Activated naive CD8-positive, alpha-beta T cell (primary cell): ENCODE data around the gene IL31.
"Not testable (repeated sequence)": the region's sequence is repeated elsewhere in the genome, so short reads cannot be mapped to it uniquely, and the experiment has no call there.

Experiments used
- H3K27ac Mint-ChIP-seq: one replicate; pipeline ENCODE4 v1.8.0; 2021; ENCODE audit warnings: mixed read lengths
- H3K27me3 Mint-ChIP-seq: one replicate; pipeline ENCODE4 v1.8.0; 2021; ENCODE audit warnings: mixed read lengths
- H3K36me3 Mint-ChIP-seq: one replicate; pipeline ENCODE4 v1.8.0; 2021; ENCODE audit warnings: mixed read lengths
- H3K4me1 Mint-ChIP-seq: one replicate; pipeline ENCODE4 v1.8.0; 2021; ENCODE audit warnings: low read depth, mixed read lengths
- H3K4me3 Mint-ChIP-seq: one replicate; pipeline ENCODE4 v1.8.0; 2021; ENCODE audit warnings: mild to moderate bottlenecking, mixed read lengths
- H3K9me3 Mint-ChIP-seq: one replicate; pipeline ENCODE4 v1.8.0; 2021; ENCODE audit warnings: low read depth, mixed read lengths

The IL31 gene

DNA sequence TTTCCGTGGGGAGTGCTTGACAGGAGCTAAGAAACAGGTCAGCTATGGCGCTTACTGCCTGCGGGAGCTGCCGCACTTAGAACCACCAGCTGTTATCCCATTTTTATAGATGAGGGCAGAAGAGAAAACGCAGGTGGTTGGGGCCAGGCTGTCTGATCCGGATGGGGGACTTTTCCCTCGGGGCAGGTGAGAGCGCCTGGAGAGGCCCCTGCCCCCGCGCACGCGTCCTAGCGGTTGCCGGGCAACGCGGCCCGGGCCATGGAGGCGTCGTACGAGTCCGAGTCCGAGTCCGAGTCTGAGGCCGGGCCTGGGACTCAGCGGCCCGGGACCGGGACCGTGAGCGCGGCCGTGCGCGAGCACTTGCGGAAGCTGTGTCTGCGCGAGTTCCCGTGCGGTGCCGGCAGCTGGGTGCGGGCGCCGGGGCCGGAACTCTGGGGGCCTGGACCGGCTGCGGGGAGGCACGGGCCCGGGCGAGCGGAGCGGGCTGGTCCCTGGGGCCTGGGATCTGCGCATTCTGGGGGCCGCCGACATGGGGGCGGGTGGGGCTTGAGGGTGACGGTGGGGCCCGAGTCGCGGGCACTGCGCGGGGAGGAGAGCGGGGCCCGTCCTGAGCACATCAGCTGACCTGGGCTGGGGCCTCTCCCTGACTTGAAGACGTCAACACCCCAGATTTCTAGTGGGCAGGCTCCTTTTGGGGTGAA lies 9.0 kb upstream of the IL31 start, which contains the start of gene LRRC43:
Gene LRRC43, plus strand, starts transcription at position 237 of the 701 bp plus-strand sequence. Its CDS starts 22 bp downstream, at position 259.
- peaks cover 2% of the 10 kb centered on the region for H3K27me3 Mint-ChIP-seq
- H3K36me3 Mint-ChIP-seq, result no peaks in the 10 kb centered on the region
- H3K4me3 Mint-ChIP-seq, result peak within 1 kb of the TSS; percentile 82
- H3K27ac Mint-ChIP-seq, result no peak within 1 kb of the TSS
- peaks cover 6% of the 10 kb centered on the region for H3K4me1 Mint-ChIP-seq
- no peaks in the 10 kb centered on the region for H3K9me3 Mint-ChIP-seq

DNA sequence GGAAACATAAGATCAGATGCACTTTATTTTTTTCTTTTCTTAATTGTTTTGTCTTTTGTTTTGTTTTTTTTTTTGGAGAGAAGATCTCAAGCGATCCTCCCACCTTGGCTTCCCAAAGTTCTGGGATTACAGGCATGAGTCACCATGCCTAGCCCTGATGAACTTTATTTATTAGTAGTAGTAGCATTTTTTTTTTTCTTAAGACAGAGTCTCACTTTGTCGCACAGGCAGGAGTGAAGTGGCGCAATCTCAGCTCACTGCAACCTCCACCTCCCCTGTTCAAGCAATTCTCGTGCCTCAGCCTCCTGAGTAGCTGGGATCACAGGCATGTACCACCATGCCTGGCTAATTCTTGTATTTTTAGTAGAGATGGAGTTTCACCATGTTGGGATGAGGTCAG lies 2.5 kb upstream of the IL31 start:
- H3K4me3 Mint-ChIP-seq, H3K27me3 Mint-ChIP-seq, H3K4me1 Mint-ChIP-seq, H3K27ac Mint-ChIP-seq, H3K9me3 Mint-ChIP-seq, H3K36me3 Mint-ChIP-seq: not testable (repeated sequence)

DNA sequence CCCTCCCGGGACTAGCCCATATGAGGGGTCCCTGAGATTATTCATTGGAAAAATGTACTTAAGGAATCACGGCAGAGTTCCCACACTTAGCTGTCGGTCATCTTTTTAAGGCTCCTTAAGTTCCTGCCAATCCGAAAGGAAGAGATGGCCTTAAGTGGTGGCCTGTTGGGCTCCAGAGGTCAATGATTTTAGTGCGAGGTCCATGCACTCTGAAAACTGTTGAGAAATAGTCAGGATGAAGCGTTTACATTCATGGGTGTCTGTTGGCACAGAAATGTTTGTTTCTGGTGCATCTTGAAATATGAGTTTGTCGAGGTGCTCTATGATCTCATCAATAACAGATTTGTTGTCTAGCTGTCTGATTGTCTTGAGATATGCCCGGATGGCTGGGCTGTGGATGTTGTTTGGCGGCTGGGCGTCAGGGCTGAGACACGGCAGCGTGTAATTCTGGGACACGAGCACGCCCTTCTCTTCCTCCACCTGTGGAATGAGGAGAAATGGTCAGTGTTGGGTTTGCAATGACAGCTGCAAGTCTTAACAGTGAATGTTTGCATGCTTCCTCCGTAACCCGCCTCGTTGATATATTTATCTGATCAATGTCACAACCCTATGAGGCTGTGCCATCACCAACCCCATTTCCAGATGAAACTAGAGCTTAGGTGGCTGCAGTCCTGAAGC lies 1.6 kb downstream of the IL31 start:
- H3K27ac Mint-ChIP-seq, result no peak overlapping the region
- H3K9me3 Mint-ChIP-seq, result no peaks in the 10 kb centered on the region
- peak overlapping the region; percentile 30 for H3K4me3 Mint-ChIP-seq
- no peaks in the 10 kb centered on the region for H3K27me3 Mint-ChIP-seq
- no peaks in the 10 kb centered on the region for H3K4me1 Mint-ChIP-seq
- H3K36me3 Mint-ChIP-seq, result no peaks in the 10 kb centered on the region

DNA sequence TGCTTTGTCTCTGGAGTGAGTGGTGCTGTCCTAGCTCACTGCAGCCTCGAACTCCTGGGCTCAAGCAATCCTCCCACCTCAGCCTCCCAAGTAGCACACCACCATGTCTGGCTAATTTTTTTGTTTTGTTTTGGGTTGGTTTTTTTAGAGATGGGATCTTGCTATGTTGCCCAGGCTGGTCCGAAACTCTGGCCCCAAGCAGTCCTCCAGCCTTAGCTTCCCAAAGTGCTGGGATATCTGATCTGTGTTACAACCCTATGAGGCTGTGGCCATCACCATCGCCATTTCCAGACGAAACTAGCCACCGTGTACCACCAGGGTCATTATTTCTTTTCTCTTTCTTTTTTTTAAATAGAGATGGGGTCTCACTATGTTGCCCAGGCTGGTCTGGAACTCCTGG lies 2.6 kb downstream of the IL31 start:
- Mint-ChIP-seq H3K4me3 (no peak overlapping the region), H3K9me3 (no peaks in the 10 kb centered on the region), H3K4me1 (peaks cover 2% of the 10 kb centered on the region), H3K27me3 (no peaks in the 10 kb centered on the region), H3K36me3 (no peaks in the 10 kb centered on the region), H3K27ac (no peak overlapping the region)

DNA sequence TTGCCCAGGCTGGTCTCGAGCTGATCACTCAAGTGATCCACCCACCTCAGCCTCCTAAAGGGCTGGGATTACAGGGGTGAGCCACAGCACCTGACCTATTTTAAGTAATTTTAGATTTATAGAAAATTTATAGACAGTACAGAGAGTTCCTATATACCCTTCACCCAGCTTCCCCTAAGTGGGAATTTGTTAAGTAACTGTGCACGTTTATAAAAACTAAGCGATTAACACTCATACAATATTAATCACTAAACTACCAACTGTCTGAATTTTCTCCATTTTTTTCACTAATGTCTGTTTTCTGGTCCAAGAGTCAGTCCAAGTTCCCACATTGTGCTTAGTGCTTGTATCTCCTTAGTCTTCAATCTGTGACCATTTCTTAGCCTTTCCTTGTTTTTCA lies 5.5 kb downstream of the IL31 start:
- peaks cover 2% of the 10 kb centered on the region for H3K4me1 Mint-ChIP-seq
- H3K27me3 Mint-ChIP-seq, result no peaks in the 10 kb centered on the region
- no peak overlapping the region for H3K27ac Mint-ChIP-seq
- H3K4me3 Mint-ChIP-seq, result no peak overlapping the region
- no peaks in the 10 kb centered on the region for H3K9me3 Mint-ChIP-seq
- H3K36me3 Mint-ChIP-seq, result no peaks in the 10 kb centered on the region

DNA sequence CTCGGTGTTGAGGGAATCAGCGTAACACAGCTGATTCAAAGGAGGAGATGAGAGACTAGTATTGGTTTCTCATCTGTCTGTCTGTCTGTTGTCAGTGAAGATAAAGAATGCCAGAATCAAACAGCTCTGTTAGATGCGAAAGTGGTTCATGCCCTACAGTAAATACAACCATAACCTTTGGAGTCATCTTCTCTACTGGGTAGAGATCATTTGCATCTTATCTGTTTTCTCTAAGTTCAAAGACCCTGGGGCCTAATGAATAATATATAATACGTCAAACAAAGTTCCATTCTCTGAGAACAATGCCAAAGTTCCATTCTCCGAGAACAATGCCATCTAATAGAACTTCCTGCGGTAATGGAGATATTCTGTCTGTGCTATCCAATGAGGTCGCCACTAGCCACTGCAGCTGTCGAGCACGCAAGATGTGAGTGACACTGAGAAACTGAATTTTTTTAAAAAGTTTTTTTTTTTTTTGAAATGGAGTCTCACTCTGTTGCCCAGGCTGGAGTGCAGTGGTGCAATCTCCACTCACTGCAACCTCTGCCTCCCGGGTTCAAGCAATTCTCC lies 6.6 kb downstream of the IL31 start:
- Mint-ChIP-seq H3K27me3 (no peaks in the 10 kb centered on the region), H3K4me3 (peak overlapping the region; percentile 17), H3K9me3 (no peaks in the 10 kb centered on the region), H3K27ac (peak overlapping the region; percentile 18), H3K36me3 (no peaks in the 10 kb centered on the region), H3K4me1 (peaks cover 4% of the 10 kb centered on the region)

DNA sequence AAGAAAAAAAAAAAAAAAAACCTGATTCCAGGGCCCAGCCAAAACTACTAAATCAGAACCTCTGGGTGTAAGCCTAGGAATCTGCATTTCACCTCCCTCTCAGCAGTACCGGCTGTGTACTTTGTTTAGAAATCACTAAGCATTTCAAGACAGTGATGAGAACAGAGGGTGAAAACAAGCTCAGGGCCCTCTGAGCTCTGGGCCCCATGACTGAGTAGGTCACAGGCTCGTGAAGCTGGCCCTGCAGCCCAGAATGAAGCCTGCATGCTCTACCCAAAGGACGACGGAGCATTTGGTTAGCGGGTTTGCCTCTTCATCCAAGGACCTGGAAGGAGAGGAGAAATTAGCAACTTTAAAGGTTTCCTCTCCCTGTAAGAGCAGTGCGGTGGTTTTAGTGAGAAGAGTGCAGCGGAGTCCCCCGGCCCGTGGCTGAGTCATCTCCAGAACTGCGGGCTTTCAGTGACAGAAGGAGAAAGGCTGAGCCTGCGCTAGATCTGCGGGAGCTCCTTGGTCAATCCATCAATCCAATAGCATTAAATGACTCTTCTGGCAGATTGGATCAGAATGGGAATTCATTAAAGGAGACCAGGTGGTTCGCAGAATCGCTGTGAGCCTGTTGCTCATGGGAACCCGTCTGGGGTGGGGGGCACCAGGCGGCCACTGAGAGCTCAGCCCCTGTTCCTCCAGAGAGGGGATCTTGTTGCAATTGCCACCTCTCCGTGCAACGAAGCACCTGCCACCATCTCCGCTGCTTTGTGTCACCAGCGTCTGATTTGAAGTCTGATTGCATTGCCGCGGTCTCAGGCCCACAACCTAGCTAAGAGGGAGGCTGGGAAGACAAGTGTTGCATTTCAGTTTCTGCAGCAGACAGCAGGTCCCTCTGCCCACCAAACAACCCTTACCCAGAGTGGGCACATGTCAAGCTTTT lies 7.3 kb downstream of the IL31 start:
- Mint-ChIP-seq H3K36me3 (no peaks in the 10 kb centered on the region), H3K4me1 (peaks cover 10% of the 10 kb centered on the region), H3K9me3 (no peaks in the 10 kb centered on the region), H3K27ac (peak overlapping the region; percentile 18), H3K27me3 (no peaks in the 10 kb centered on the region), H3K4me3 (peak overlapping the region; percentile 17)

DNA sequence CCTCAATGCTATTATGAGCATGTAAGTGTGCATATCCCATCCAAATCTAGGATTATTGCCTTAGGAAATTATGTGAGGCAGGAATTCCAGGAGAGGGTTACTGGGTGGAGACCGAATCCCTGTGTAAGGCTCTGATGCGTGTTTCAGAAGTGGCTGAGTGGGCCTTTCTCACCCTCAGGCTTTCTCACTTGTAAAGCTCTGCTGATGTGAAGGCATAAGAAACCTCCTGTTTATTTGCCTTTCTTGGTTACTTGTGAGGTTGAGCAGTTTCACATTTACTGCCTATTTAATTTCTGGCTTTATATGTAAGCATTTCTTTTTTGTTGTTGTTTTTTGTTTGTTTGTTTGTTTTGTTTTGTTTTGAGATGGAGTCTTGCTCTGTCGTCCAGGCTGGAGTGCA lies 11.0 kb downstream of the IL31 start:
- no peaks in the 10 kb centered on the region for H3K36me3 Mint-ChIP-seq
- peaks cover 10% of the 10 kb centered on the region for H3K4me1 Mint-ChIP-seq
- H3K4me3 Mint-ChIP-seq, result no peak overlapping the region
- H3K9me3 Mint-ChIP-seq, result no peaks in the 10 kb centered on the region
- no peaks in the 10 kb centered on the region for H3K27me3 Mint-ChIP-seq
- H3K27ac Mint-ChIP-seq, result no peak overlapping the region

DNA sequence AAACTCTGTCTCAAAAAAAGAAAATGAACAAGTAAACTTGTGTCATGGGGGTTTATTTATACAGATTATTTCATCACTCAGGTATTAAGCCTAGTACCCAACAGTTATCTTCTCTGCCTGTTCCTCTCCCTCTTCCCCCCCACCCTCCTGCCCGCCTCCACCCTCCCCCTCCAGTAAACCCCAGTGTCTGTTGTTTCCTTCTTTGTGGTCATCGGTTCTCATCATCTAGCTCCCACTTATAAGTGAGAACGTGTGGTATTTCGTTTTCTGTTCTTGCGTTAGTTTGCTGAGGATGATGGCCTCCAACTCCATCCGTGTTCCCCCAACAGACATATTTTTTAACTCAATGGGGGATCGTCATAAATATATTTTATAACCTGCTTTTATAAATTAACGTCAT lies 12.3 kb downstream of the IL31 start:
- no peaks in the 10 kb centered on the region for H3K36me3 Mint-ChIP-seq
- H3K27me3 Mint-ChIP-seq, result no peaks in the 10 kb centered on the region
- peaks cover 8% of the 10 kb centered on the region for H3K4me1 Mint-ChIP-seq
- H3K9me3 Mint-ChIP-seq, result no peaks in the 10 kb centered on the region
- H3K27ac Mint-ChIP-seq, result no peak overlapping the region
- H3K4me3 Mint-ChIP-seq, result no peak overlapping the region

DNA sequence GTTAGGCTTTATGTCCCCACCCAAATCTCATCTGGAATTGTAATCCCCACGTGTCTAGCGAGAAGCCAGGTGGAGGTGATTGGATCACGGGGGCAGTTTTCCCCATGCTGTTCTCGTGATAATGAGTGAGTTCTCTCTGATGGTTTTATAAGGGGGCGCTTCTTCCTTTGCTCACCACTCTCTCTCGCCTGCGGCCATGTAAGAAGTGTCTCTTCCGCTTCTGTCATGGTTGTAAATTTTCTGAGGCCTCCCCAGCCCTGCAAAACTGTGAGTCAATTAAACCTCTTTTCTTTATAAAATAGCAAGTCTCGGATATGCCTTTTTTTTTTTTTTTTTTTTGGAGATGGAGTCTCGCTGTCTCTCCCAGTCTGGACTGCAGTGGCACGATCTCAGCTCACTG lies 13.3 kb downstream of the IL31 start:
- Mint-ChIP-seq H3K27me3 (no peaks in the 10 kb centered on the region), H3K4me1 (peaks cover 8% of the 10 kb centered on the region), H3K9me3 (no peaks in the 10 kb centered on the region), H3K27ac (no peak overlapping the region), H3K36me3 (no peaks in the 10 kb centered on the region), H3K4me3 (no peak overlapping the region)

DNA sequence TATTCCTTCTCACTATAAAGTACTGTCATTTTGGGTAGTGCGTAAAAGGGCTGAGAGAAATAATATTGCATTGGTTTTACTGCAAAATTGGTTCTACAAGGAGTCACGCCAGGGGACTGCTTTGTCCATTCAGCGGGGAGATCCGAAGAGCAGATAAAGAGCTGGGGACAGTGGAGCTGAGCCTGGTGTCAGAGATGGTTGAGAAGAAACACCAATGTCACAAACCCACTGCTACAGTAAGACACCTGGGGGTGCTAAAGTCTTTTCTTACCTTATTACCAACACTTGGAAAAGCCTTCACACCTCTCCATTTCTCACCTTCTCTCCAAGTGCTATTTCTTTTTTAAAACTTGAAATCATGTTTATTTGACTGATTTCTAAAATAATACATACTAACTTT lies 14.1 kb downstream of the IL31 start:
- no peak overlapping the region for H3K27ac Mint-ChIP-seq
- H3K4me1 Mint-ChIP-seq, result peaks cover 8% of the 10 kb centered on the region
- H3K36me3 Mint-ChIP-seq, result no peaks in the 10 kb centered on the region
- H3K9me3 Mint-ChIP-seq, result no peaks in the 10 kb centered on the region
- no peak overlapping the region for H3K4me3 Mint-ChIP-seq
- H3K27me3 Mint-ChIP-seq, result no peaks in the 10 kb centered on the region

DNA sequence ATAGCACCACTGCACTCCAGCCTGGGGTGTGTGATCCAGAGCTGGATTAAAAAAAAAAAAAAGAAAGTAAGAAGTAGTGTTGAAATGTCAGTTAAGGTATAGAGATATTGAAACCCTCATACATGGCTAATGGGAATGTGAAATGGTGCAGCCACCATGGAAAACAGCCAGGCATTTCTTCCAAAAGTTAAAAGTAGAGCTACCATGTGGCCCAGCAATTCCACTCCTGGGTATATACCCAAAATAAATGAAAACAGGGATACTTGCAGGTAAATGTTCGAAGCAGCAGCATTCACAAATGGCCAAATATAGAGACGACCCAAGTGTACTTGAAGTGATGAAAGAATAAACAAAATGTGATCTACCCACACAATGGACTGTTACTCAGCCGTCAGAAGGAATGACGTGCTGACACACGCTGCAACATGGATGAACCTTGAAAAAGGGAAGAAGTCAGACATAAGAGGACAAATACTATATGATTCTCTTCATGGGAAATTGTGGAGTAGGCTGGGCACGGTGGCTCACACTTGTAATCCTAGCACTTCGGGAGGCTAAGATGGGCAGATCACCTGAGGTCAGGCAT lies 15.2 kb downstream of the IL31 start:
- H3K9me3 Mint-ChIP-seq, result no peaks in the 10 kb centered on the region
- no peaks in the 10 kb centered on the region for H3K36me3 Mint-ChIP-seq

DNA sequence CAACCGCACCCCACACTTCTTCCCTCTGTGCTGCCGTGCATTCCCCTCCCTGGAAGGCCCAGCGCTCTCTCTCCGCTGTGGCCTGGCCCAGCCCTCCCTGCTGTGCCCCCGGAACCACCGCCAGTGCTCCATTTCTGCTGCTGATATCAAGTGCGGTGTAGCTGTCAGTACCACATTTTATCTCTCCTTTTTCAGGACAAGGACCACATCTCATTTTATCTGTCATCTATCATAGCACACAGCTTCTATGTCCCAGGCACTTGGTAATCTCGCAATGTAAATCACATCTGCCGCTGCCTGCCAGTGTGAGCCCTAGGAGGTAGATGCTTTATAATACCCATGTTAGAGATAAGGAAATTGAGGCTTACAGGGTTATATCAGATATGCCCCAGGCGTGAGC lies 18.3 kb downstream of the IL31 start:
- H3K27ac Mint-ChIP-seq, result no peak overlapping the region

More for the DNA sequence above, 15.2 kb downstream of the IL31 start:
- Mint-ChIP-seq H3K27ac (no peak overlapping the region), H3K4me1 (peaks cover 8% of the 10 kb centered on the region), H3K27me3 (no peaks in the 10 kb centered on the region), H3K4me3 (no peak overlapping the region)

DNA sequence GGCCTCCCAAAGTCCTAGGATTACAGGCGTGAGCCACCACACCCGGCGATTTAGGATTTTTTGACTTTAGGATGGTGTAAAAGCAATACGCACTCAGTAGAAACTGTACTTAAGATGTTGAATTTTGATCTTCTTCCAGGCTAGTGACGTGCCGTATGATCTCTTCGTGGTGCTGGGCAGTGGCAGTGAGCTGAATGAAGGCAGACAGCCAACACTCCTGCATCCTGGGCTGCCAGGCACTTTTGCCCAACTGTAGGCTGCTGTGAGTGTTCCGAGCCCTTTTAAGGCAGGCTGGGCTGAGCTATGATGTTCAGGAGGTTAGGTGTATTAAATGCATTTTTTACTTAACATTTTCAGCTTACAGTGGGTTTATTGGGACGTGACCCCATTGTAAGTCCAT lies 21.3 kb downstream of the IL31 start:
- Mint-ChIP-seq H3K4me3 (no peak overlapping the region), H3K4me1 (peaks cover 3% of the 10 kb centered on the region)

More for the DNA sequence above, 18.3 kb downstream of the IL31 start:
- no peaks in the 10 kb centered on the region for H3K4me1 Mint-ChIP-seq
- H3K36me3 Mint-ChIP-seq, result no peaks in the 10 kb centered on the region
- no peaks in the 10 kb centered on the region for H3K27me3 Mint-ChIP-seq
- no peaks in the 10 kb centered on the region for H3K9me3 Mint-ChIP-seq
- no peak overlapping the region for H3K4me3 Mint-ChIP-seq

More for the DNA sequence above, 21.3 kb downstream of the IL31 start:
- no peaks in the 10 kb centered on the region for H3K9me3 Mint-ChIP-seq
- no peaks in the 10 kb centered on the region for H3K36me3 Mint-ChIP-seq
- no peak overlapping the region for H3K27ac Mint-ChIP-seq
- no peaks in the 10 kb centered on the region for H3K27me3 Mint-ChIP-seq
